ENCODE results near the gene KCNIP3.
"Not testable (repeated sequence)": the region's sequence is repeated elsewhere in the genome, so short reads cannot be mapped to it uniquely, and the experiment has no call there.

KCNIP3 gene

DNA sequence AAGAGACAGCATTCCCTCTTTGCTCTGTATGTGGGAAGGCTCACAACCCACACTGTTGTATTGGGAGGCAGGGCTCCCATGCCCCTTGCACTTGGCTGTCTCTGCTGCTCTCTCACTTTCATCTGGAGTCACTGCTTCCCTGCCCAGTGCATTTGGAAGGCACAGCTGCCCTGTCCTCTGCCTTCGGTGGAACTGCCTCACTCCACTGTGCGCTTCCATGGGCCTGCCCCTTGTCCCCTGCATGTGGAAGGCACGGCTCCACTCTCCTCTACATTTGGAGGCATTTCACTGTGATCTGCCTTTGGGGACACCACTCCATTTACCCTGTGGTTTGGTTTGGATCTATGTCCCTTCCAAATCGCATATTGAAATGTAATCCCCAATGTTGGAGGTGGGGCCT is 32.0 kb upstream of the KCNIP3 start:
- CTCF ChIA-PET, result interaction anchor here (1.6 kb wide), 1 partner anchor 12 kb away, joined by 3 read pairs; no protein-coding TSS in a partner anchor
- POLR2A ChIA-PET, result no interaction called here
- DNase-seq (ENCODE audit: extremely low spot score), result no peak
- TF ChIP-seq FOXM1 (IDR thresholded peaks at IDR 0.05; ENCODE audit: borderline replicate concordance) (no peak), ZNF384 (IDR thresholded peaks at IDR 0.05) (no peak), SUZ12 (IDR thresholded peaks at IDR 0.05) (no peak), LEF1 (IDR thresholded peaks at IDR 0.05; ENCODE audit: borderline replicate concordance) (no peak), FOXK2 (IDR thresholded peaks at IDR 0.05) (no peak), L3MBTL2 (conservative IDR thresholded peaks at IDR 0.05) (no peak), ARNT (IDR thresholded peaks at IDR 0.05) (no peak), HDGF (IDR thresholded peaks at IDR 0.05; ENCODE audit: borderline replicate concordance) (no peak), BHLHE40 (IDR thresholded peaks at IDR 0.05; ENCODE audit: borderline replicate concordance) (no peak), CTBP1 (IDR thresholded peaks at IDR 0.05; ENCODE audit: borderline replicate concordance) (no peak), SP1 (IDR thresholded peaks at IDR 0.05) (no peak), ELF4 (IDR thresholded peaks at IDR 0.05) (no peak), TARDBP (IDR thresholded peaks at IDR 0.05) (no peak), FOXA1 (IDR thresholded peaks at IDR 0.05) (no peak)
- TF ChIP-seq, protein P1, sequence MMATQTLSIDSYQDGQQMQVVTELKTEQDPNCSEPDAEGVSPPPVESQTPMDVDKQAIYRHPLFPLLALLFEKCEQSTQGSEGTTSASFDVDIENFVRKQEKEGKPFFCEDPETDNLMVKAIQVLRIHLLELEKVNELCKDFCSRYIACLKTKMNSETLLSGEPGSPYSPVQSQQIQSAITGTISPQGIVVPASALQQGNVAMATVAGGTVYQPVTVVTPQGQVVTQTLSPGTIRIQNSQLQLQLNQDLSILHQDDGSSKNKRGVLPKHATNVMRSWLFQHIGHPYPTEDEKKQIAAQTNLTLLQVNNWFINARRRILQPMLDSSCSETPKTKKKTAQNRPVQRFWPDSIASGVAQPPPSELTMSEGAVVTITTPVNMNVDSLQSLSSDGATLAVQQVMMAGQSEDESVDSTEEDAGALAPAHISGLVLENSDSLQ (IDR thresholded peaks at IDR 0.05), result no peak

DNA sequence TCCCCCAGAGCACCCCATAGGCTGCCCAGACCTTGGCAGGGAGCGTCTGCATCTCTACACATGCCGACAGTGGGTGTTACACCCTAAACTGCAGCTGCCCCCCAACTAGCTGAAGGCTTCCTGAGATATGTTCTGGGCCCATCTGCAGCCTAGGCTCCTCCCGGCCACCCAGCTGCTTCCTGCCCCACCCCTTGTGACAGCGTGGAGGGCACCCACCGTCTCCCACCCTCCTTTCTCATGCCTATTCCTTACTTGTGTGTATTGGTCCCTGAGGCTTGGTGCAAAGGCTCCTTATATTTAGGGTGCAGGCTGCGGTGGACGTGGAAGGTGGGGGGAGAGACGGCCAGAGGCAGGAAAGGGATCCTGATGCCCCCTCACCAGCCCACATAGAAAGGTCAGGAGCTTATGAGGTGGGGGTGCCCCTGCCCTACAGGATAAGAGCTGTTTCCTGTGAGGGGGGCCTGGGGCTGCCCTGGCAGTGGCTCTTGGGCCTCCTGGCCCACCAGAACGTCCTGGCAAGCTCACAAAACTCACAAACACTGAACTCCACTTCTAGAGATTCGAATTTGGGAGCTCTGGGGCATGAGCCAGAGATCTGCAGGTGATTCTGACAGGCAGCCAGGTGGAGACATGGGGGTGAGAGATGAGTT is 30.2 kb upstream of the KCNIP3 start:
- POLR2A ChIA-PET, result interaction anchor here (1.2 kb wide), 1 partner anchor 10 kb away, joined by 3 read pairs; no protein-coding TSS in a partner anchor
- TF ChIP-seq HDGF (IDR thresholded peaks at IDR 0.05; ENCODE audit: borderline replicate concordance), result no peak
- TF ChIP-seq BHLHE40 (IDR thresholded peaks at IDR 0.05; ENCODE audit: borderline replicate concordance), result no peak
- TF ChIP-seq SP1 (IDR thresholded peaks at IDR 0.05), result no peak
- no peak for TF ChIP-seq ZNF384 (IDR thresholded peaks at IDR 0.05)
- no peak for TF ChIP-seq FOXA1 (IDR thresholded peaks at IDR 0.05)
- TF ChIP-seq FOXM1 (IDR thresholded peaks at IDR 0.05; ENCODE audit: borderline replicate concordance), result no peak
- TF ChIP-seq, protein P1 (IDR thresholded peaks at IDR 0.05), result no peak
- TF ChIP-seq CTBP1 (IDR thresholded peaks at IDR 0.05; ENCODE audit: borderline replicate concordance), result no peak
- no peak for TF ChIP-seq ARNT (IDR thresholded peaks at IDR 0.05)
- no peak for TF ChIP-seq TARDBP (IDR thresholded peaks at IDR 0.05)
- TF ChIP-seq SUZ12 (IDR thresholded peaks at IDR 0.05), result no peak
- no peak for TF ChIP-seq L3MBTL2 (conservative IDR thresholded peaks at IDR 0.05)
- TF ChIP-seq LEF1 (IDR thresholded peaks at IDR 0.05; ENCODE audit: borderline replicate concordance), result no peak
- no peak for TF ChIP-seq NFRKB (IDR thresholded peaks at IDR 0.05)
- TF ChIP-seq FOXK2 (IDR thresholded peaks at IDR 0.05), result no peak
- TF ChIP-seq ELF4 (IDR thresholded peaks at IDR 0.05), result no peak
- CTCF ChIA-PET, result interaction anchor here (1.6 kb wide), 1 partner anchor 11 kb away, joined by 3 read pairs; no protein-coding TSS in a partner anchor
- DNase-seq (ENCODE audit: extremely low spot score), result no peak

DNA sequence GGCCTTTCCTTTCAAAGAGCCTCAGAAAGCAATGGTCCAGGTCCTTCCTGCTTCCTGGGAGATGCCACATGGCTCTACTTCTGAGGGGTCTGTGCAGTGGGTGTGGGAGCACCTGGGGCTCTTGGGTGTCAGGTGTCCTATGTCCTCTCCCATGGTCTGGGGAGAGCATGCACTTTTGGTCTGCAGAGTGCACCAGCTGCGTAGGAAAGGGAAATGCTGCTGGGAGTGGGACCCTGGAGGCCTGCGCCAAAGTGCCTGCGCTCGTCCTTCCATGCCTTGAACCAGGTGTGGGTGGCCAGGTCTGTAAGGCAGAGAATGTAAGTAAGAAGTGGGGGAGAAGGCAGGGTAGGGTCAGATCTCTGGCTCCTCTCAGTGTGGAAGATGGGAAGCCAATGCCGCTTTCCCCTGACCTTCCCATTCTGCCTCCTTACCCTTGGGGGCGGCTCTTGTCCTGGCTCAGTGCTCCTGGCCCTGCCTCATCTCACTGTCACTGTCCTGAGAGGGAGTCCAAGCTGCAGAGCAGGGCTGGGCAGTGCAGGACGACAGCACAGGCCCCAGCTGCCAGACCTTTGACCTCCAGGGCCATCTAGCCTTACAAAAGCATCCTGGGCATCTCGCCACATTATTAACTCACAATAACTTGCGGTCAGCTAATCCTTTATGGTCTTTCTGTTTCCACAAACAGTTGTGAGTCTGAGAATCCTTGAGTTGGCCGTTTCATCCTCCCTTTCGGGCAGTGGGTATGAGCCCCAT is 29.5 kb upstream of the KCNIP3 start:
- ChIA-PET CTCF (no interaction called here), POLR2A (interaction anchor here (1.2 kb wide), 1 partner anchor 9 kb away, joined by 3 read pairs; no protein-coding TSS in a partner anchor)
- TF ChIP-seq TARDBP (IDR thresholded peaks at IDR 0.05) (no peak), ARNT (IDR thresholded peaks at IDR 0.05) (no peak)
- no peak for DNase-seq (ENCODE audit: extremely low spot score)

DNA sequence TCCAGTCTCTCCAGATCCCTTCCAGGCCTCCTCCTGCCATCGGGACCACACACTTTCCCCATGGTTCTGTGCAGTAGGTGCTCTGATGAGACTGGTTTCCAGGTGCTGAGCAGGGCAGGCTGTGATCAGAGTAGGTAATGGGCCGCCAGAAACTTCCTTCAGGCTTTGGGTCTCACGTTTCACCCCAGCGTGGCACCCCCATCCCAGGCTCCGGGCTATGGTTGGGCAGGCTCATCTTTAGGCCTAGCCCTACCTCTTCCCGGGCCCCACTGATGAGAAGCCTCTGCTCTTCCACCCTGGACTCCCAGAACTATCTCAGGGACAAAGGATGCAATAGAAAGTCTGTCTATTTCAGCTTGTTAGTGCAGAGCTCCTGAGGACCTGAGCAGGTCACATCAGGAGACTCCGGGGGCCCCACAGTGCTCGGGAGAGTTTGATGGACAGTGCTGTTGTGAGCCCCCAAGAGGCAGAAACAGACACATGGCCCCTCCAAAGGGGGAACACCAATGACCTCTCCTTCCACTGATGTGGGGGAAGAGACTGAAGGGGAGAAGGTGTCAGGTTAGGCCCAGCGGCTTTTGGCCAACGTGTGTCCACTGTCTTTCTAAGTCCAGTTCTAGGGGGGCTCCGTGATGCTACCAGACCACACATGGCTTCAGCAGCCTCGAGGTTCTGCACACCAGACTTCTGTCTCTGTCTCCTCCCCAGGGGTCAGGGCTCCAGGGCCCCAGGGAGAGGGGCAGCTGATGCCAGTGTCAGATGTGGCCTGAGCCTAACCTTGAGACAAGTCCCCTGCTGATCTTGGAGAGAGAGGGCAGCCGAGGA is 28.7 kb upstream of the KCNIP3 start:
- no peak for DNase-seq (ENCODE audit: extremely low spot score)
- CTCF ChIA-PET, result no interaction called here
- POLR2A ChIA-PET, result no interaction called here

DNA sequence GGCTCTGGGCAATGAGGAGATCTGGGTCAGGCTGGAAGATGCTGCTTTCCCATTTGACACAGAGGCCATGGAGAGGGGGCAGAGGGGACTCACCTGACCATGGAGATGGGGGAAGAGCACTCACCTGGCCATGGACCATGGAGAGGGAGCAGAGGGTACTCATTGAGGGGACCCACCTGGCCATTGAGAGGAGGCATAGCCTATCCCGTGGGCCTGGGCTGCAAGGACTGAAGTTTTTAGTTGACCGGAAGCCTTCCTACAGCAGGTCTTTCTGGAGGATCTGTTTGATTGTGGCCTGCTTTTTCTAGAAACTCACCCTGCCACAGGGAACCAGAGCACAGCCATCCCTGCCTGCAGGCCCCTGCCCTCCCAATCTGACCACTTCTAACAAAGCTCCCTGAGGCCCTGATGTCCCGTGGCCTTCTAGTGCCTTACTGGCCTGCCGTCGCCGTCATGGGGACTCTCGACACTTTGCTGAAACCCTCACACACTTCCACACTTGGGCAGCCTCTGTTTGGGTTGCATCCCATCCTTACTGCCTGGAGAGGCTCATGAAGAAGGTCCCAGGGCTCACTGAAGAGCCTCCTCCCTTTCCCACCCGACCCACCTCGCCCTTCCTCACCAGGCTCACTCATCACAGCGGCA is 28.0 kb upstream of the KCNIP3 start:
- ChIA-PET POLR2A (no interaction called here), CTCF (no interaction called here)
- DNase-seq (ENCODE audit: extremely low spot score), result no peak
- TF ChIP-seq CTBP1 (IDR thresholded peaks at IDR 0.05; ENCODE audit: borderline replicate concordance) (no peak), SP1 (IDR thresholded peaks at IDR 0.05) (no peak), SUZ12 (IDR thresholded peaks at IDR 0.05) (no peak), FOXM1 (IDR thresholded peaks at IDR 0.05; ENCODE audit: borderline replicate concordance) (no peak), L3MBTL2 (conservative IDR thresholded peaks at IDR 0.05) (no peak), FOXK2 (IDR thresholded peaks at IDR 0.05) (no peak), LEF1 (IDR thresholded peaks at IDR 0.05; ENCODE audit: borderline replicate concordance) (no peak), ZNF384 (IDR thresholded peaks at IDR 0.05) (no peak)
- TF ChIP-seq, protein P1 (IDR thresholded peaks at IDR 0.05), result no peak

More for the DNA sequence above, 28.7 kb upstream of the KCNIP3 start:
- TF ChIP-seq FOXM1 (IDR thresholded peaks at IDR 0.05; ENCODE audit: borderline replicate concordance) (no peak), ARNT (IDR thresholded peaks at IDR 0.05) (no peak), L3MBTL2 (conservative IDR thresholded peaks at IDR 0.05) (no peak), FOXK2 (IDR thresholded peaks at IDR 0.05) (no peak), SUZ12 (IDR thresholded peaks at IDR 0.05) (no peak), ELF4 (IDR thresholded peaks at IDR 0.05) (no peak), LEF1 (IDR thresholded peaks at IDR 0.05; ENCODE audit: borderline replicate concordance) (no peak), NFRKB (IDR thresholded peaks at IDR 0.05) (no peak)
- TF ChIP-seq, protein P1 (IDR thresholded peaks at IDR 0.05), result no peak

DNA sequence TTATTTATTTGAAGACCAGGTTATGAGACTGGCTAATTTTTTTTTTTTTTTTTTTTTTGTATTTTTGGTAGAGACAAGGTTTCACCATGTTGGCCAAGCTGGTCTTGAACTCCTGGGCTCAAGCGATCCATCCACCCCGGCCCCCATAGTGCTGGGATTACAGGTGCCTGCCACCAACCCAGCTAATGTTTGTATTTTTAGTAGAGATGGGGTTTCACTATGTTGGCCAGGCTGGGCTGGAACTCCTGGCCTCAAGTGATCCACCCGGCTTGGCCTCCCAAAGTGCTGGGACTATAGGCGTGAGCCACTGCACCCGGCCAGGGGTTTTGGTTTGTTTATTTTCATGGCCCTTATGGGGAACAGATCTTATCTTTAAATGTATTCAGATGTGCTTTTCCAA is 27.4 kb upstream of the KCNIP3 start:
- POLR2A ChIA-PET; CTCF ChIA-PET; DNase-seq (ENCODE audit: extremely low spot score): not testable (repeated sequence)
